Upper lobe of left lung (tissue), 4 donors: ENCODE measurements around the gene FAM13A.

ENCODE experiments used
- EP300 ChIP-seq, 4 donors: sonication (generic); formaldehyde crosslinking; IDR thresholded peaks; one replicate each; pipeline ENCODE4 v1.5.1; 2017; ENCODE audit warnings: antibody characterized with exemption in 4 of 4, control low read depth in 2 of 4
- TF ChIP-seq, protein P1 (sequence below), 6 experiments: fragments of 450-650 bp in 4 of 6; fragments of 200-600 bp in 2 of 6; sonication (generic) in 2 of 6; IDR thresholded peaks; one replicate each; pipeline ENCODE4 v1.5.1; 2016 to 2019; ENCODE audit warnings: antibody characterized with exemption in 6 of 6

GRCh38 chr4:88865046-88865445 lies 191.9 kb downstream of the FAM13A start:
- TF ChIP-seq, protein P1, sequence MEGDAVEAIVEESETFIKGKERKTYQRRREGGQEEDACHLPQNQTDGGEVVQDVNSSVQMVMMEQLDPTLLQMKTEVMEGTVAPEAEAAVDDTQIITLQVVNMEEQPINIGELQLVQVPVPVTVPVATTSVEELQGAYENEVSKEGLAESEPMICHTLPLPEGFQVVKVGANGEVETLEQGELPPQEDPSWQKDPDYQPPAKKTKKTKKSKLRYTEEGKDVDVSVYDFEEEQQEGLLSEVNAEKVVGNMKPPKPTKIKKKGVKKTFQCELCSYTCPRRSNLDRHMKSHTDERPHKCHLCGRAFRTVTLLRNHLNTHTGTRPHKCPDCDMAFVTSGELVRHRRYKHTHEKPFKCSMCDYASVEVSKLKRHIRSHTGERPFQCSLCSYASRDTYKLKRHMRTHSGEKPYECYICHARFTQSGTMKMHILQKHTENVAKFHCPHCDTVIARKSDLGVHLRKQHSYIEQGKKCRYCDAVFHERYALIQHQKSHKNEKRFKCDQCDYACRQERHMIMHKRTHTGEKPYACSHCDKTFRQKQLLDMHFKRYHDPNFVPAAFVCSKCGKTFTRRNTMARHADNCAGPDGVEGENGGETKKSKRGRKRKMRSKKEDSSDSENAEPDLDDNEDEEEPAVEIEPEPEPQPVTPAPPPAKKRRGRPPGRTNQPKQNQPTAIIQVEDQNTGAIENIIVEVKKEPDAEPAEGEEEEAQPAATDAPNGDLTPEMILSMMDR (IDR thresholded peaks at IDR 0.05): no peak
- no peak for TF ChIP-seq EP300 (IDR thresholded peaks at IDR 0.05)
